Measurements from ENCODE around the gene ZNF260.

DNA sequence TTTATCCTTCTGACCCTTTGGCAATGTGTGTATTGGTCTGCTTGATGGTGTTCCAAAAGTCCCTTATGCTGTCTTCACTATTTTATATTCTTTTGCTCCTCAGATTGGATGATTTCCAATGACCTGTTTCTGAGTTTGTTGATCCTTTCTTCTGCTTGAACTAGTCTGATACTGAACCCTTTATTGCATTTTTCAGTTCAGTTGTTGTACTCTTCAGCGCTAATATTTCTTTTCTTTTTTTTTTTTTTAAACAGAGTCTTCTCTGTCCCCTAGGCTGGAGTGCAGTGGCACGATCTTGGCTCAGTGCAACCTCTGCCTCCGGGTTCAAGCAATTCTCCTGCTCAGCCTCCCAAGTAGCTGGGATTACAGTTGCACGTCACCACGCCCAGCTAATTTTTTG is 26.1 kb downstream of the ZNF260 start:
- TF ChIP-seq, protein P1, sequence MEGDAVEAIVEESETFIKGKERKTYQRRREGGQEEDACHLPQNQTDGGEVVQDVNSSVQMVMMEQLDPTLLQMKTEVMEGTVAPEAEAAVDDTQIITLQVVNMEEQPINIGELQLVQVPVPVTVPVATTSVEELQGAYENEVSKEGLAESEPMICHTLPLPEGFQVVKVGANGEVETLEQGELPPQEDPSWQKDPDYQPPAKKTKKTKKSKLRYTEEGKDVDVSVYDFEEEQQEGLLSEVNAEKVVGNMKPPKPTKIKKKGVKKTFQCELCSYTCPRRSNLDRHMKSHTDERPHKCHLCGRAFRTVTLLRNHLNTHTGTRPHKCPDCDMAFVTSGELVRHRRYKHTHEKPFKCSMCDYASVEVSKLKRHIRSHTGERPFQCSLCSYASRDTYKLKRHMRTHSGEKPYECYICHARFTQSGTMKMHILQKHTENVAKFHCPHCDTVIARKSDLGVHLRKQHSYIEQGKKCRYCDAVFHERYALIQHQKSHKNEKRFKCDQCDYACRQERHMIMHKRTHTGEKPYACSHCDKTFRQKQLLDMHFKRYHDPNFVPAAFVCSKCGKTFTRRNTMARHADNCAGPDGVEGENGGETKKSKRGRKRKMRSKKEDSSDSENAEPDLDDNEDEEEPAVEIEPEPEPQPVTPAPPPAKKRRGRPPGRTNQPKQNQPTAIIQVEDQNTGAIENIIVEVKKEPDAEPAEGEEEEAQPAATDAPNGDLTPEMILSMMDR (IDR thresholded peaks at IDR 0.05), result no peak
- TF ChIP-seq ESRRA (CRISPR knock-in tag; IDR thresholded peaks at IDR 0.05; ENCODE audit: borderline replicate concordance) (no peak), NFYB (CRISPR knock-in tag; conservative IDR thresholded peaks at IDR 0.05; ENCODE audit: low read depth) (no peak), CREM (CRISPR knock-in tag; IDR thresholded peaks at IDR 0.05) (no peak), GABPB1 (CRISPR knock-in tag; IDR thresholded peaks at IDR 0.05) (no peak)
- TF ChIP-seq, protein P2, sequence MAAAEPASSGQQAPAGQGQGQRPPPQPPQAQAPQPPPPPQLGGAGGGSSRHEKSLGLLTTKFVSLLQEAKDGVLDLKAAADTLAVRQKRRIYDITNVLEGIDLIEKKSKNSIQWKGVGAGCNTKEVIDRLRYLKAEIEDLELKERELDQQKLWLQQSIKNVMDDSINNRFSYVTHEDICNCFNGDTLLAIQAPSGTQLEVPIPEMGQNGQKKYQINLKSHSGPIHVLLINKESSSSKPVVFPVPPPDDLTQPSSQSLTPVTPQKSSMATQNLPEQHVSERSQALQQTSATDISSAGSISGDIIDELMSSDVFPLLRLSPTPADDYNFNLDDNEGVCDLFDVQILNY (CRISPR knock-in tag; IDR thresholded peaks at IDR 0.05), result no peak
- TF ChIP-seq, protein P3, sequence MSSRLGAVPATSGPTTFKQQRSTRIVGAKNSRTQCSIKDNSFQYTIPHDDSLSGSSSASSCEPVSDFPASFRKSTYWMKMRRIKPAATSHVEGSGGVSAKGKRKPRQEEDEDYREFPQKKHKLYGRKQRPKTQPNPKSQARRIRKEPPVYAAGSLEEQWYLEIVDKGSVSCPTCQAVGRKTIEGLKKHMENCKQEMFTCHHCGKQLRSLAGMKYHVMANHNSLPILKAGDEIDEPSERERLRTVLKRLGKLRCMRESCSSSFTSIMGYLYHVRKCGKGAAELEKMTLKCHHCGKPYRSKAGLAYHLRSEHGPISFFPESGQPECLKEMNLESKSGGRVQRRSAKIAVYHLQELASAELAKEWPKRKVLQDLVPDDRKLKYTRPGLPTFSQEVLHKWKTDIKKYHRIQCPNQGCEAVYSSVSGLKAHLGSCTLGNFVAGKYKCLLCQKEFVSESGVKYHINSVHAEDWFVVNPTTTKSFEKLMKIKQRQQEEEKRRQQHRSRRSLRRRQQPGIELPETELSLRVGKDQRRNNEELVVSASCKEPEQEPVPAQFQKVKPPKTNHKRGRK (CRISPR knock-in tag; IDR thresholded peaks at IDR 0.05; ENCODE audit: borderline replicate concordance), result no peak
